Progenitor cell of endocrine pancreas (in vitro differentiated cells): ENCODE data around the gene TCF15. TPM values are rescaled to one million over a fixed set of nuclear protein-coding genes. Genes with fewer than 3 reads are reported as not detected.

Experiments used
- DNase-seq: peaks from one replicate; pipeline ENCODE4 v3.0.0; 2021; ENCODE audit warnings: low spot score; ENCODE audit not compliant: unreplicated experiment
- H3K27ac Mint-ChIP-seq: 2 replicates; pipeline ENCODE4 v1.8.0; 2021; ENCODE audit warnings: mild to moderate bottlenecking, moderate library complexity, mixed read lengths
- H3K27me3 Mint-ChIP-seq: 2 replicates; pipeline ENCODE4 v1.8.0; 2021; ENCODE audit warnings: mixed read lengths
- H3K36me3 Mint-ChIP-seq: 2 replicates; pipeline ENCODE4 v1.8.0; 2022; ENCODE audit warnings: mixed read lengths; ENCODE audit not compliant: insufficient read depth
- H3K4me1 Mint-ChIP-seq: 2 replicates; pipeline ENCODE4 v1.8.0; 2021; ENCODE audit warnings: low read depth, mixed read lengths
- H3K4me3 Mint-ChIP-seq: 2 replicates; pipeline ENCODE4 v1.8.0; 2021; ENCODE audit warnings: low read depth, mild to moderate bottlenecking, moderate library complexity, mixed read lengths
- H3K9me3 Mint-ChIP-seq: 2 replicates; pipeline ENCODE4 v1.8.0; 2021; ENCODE audit warnings: low read depth, mixed read lengths
- total RNA-seq: library from RNA; stranded (reverse); gene quantifications from 2 replicates; pipeline ENCODE4 v1.2.1, GENCODE V29; 2021
- TF ChIP-seq, protein P1 (sequence below): fragments of 200-600 bp; sonication (generic); IDR thresholded peaks from one replicate; pipeline ENCODE4 v1.5.0; 2021; ENCODE audit warnings: antibody characterized with exemption, mild to moderate bottlenecking; ENCODE audit not compliant: unreplicated experiment

TCF15 gene
- total RNA-seq, 1 donor from 2014 or later, result not detected

DNA sequence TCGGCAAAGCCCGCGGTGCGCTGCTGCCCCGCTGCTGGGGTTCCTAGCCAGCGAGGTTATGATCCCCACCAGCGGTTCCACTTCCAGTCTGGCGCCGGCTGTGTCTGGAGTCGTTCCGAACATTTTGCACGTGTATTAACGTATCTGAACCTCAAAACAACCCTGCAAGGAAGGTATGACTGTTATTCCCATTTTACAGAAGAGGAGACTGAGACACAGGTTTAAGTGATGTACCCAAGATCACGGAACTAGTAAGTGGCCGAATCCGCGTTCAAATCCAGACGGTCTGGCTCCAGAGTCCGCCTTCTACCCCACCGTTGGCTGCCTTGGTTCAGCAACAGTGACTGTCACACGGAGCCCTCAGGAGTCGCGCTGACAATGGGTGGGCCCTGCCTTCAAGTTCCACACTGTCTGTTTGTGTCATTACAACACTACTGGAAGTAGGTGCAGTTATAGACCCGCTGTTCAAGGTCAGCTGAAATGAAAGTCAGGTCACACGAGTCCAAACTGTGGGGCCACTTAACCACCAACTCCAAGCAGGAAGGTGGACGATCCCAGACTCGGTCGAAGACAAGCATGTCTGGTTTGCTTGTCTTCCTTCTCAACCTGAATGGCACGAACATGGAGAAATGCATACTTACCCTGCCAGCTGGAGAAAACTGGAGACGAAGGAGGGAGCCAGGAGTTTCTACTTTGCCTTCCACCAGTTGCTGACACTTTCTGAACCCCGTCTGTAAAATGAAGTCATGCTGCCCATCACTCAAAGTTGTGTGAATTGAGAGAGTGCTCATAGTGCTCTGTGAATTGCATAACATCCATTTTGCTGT lies 43.7 kb upstream of the TCF15 start:
- no peaks in the 10 kb centered on the region for H3K9me3 Mint-ChIP-seq
- no peak for DNase-seq
- peaks cover 45% of the 10 kb centered on the region for H3K27me3 Mint-ChIP-seq
- TF ChIP-seq, protein P1, sequence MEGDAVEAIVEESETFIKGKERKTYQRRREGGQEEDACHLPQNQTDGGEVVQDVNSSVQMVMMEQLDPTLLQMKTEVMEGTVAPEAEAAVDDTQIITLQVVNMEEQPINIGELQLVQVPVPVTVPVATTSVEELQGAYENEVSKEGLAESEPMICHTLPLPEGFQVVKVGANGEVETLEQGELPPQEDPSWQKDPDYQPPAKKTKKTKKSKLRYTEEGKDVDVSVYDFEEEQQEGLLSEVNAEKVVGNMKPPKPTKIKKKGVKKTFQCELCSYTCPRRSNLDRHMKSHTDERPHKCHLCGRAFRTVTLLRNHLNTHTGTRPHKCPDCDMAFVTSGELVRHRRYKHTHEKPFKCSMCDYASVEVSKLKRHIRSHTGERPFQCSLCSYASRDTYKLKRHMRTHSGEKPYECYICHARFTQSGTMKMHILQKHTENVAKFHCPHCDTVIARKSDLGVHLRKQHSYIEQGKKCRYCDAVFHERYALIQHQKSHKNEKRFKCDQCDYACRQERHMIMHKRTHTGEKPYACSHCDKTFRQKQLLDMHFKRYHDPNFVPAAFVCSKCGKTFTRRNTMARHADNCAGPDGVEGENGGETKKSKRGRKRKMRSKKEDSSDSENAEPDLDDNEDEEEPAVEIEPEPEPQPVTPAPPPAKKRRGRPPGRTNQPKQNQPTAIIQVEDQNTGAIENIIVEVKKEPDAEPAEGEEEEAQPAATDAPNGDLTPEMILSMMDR, result no peak
- H3K4me1 Mint-ChIP-seq, result peaks cover 12% of the 10 kb centered on the region
- peaks cover 10% of the 10 kb centered on the region for H3K36me3 Mint-ChIP-seq
- H3K4me3 Mint-ChIP-seq, result peak overlapping the region; percentile 70
- H3K27ac Mint-ChIP-seq, result peak overlapping the region; percentile 85

DNA sequence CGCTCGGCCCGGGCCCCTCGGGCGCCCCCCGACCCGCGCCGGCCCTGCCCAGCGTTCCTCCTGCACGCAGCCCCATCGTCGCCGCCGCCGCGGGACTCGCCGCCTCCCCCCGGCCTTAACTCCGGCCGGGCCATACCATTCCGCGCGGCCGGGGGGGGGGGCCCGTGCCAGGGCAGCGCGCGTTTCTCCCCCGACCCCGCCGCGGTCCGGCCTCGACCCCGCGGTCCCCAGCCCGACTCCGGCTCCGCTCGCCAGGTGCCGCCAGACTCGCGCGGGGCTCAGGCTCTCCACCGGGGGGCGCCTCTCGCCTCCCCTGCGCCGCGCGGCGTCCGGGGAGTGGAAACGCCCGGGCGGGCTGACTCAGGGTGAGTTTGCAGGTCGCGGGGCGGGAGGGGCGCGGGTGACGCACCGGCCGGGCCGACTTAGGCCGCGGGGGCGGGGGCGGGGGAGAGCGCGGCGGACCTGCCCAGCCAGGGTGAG lies 43.0 kb upstream of the TCF15 start, which contains the start of gene SRXN1:
Gene SRXN1, minus strand, starts transcription at position 91 of the 480 bp plus-strand sequence. Its CDS starts 15 bp downstream, at position 76.
- peaks cover 12% of the 10 kb centered on the region for H3K4me1 Mint-ChIP-seq
- DNase-seq, result peak; percentile 88
- TF ChIP-seq, protein P1, result peak; percentile 72
- no peaks in the 10 kb centered on the region for H3K9me3 Mint-ChIP-seq
- peak within 1 kb of the TSS; percentile 85 for H3K27ac Mint-ChIP-seq
- H3K4me3 Mint-ChIP-seq, result peak within 1 kb of the TSS; percentile 73
- H3K27me3 Mint-ChIP-seq, result peaks cover 39% of the 10 kb centered on the region
- peaks cover 14% of the 10 kb centered on the region for H3K36me3 Mint-ChIP-seq

DNA sequence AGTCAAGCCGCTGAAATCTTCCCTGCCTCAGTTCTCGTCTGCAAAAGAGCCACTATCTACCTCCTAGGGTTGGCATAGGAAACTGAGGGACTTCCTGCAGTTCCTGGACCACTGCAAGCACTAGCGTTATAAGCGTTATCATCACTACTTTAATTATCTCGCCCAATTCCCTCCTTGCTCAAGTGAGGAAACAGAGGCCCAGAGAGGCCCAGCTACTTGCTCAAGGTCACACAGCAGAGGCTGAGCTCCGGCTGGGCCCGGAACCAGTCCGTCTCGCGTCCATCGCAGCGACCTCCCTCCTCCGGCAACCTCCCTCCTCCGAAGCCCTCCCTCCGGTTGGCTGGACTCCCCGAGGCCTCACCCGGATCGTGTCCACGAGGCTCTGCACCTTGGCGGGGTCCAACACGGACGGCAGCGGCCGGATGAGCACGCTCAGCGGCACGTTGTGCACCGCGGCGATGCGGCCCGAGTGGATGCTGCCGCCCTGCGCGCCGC lies 42.6 kb upstream of the TCF15 start:
- no peak for DNase-seq
- H3K4me3 Mint-ChIP-seq, result peak overlapping the region; percentile 73
- H3K36me3 Mint-ChIP-seq, result peaks cover 18% of the 10 kb centered on the region
- H3K27me3 Mint-ChIP-seq, result peaks cover 34% of the 10 kb centered on the region
- H3K27ac Mint-ChIP-seq, result peak overlapping the region; percentile 46
- TF ChIP-seq, protein P1, result no peak
- peaks cover 12% of the 10 kb centered on the region for H3K4me1 Mint-ChIP-seq
- H3K9me3 Mint-ChIP-seq, result no peaks in the 10 kb centered on the region

DNA sequence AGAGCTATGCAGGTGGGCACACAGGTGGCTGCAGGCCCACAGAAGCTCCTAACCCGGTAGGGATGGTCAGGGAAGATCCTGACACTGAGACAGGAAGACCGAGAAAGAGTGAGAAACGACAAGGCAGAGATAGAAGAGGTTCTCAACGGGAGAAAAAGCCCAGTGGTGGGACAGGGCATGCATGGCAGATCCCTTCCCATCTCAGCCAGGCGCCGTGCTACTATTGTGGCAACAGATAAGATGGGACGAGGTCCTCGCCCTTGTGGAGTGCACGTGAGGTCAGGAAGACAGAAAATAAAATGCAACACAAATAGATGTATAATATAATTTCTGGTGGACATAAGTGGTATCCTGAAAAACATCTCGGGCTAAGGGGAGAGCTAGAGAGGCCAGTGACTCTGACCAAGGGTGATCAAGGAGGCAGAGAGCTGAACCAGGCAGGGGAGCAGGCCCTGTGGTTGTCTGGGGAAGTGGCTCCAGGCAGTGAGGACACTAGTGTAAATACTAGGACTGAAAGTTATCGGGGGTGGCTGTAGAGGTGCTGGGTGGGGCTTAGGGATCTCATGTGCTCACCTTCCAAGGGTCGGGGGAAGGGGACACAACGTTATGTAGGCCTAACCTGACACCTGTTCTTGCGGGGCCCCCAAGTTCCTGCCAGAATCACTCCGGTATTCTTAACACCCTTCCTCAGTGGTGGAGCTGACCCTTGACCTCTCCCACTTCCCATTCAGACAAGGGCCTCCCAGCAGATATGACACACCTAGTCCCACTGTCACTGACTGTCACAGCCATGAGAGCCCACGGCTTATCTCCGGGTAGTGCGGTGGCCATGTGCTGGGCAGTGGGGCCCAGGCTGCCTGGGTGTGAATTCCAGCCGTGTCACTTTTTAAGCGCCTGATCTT lies 41.9 kb upstream of the TCF15 start:
- DNase-seq, result no peak
- Mint-ChIP-seq H3K36me3 (peaks cover 18% of the 10 kb centered on the region), H3K9me3 (no peaks in the 10 kb centered on the region), H3K4me3 (peak overlapping the region; percentile 73), H3K27ac (peak overlapping the region; percentile 46), H3K27me3 (peaks cover 28% of the 10 kb centered on the region), H3K4me1 (peaks cover 12% of the 10 kb centered on the region)
- TF ChIP-seq, protein P1, result no peak

DNA sequence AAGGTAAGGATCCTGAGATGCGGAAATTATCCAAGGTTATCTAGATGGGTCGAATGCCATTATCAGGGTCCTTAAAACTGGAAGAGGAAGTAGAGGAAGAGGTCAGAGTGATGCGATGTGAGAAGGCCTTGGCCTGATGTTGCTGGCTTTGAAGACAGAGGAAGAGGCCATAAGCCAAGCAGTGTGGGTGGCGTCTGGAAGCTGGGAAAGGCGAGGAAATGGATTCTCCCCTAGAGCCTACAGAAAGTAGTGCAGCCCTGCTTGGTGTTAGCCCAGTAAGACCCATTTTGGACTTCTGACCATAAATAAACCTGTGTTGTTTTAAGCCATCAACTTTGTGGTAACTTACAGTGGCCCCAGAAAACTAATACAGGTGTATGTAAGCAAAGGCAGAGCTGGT lies 40.8 kb upstream of the TCF15 start:
- no peak overlapping the region for H3K27ac Mint-ChIP-seq

More for the DNA sequence above, 40.8 kb upstream of the TCF15 start:
- Mint-ChIP-seq H3K4me3 (peak overlapping the region; percentile 73), H3K9me3 (no peaks in the 10 kb centered on the region), H3K27me3 (peaks cover 20% of the 10 kb centered on the region), H3K36me3 (peaks cover 18% of the 10 kb centered on the region), H3K4me1 (peaks cover 14% of the 10 kb centered on the region)
- no peak for DNase-seq
- TF ChIP-seq, protein P1, result peak; percentile 13
